K562 (cell line): ENCODE data around the gene AACS.

Experiments used
- ATF2 ChIP-seq: sonication (generic); formaldehyde crosslinking; IDR thresholded peaks from 2 replicates; pipeline ENCODE4 v1.8.1; 2022; ENCODE audit warnings: missing genetic modification reagents
- CTCF ChIP-seq, 3 experiments: IDR thresholded peaks in 2 of 3; conservative IDR thresholded peaks in 1 of 3; 2 replicates each; pipeline ENCODE4 v1.5.1; 2011 to 2012; ENCODE audit warnings: low read length in 3 of 3, mild to moderate bottlenecking in 3 of 3, control low read depth in 2 of 3, improper control_type of control experiment in 1 of 3, inconsistent platforms in 1 of 3, low read depth in 1 of 3, mixed read lengths in 1 of 3, moderate library complexity in 1 of 3; ENCODE audit not compliant: insufficient read depth in 2 of 3
- EHMT2 ChIP-seq: fragments of 450-650 bp; IDR thresholded peaks from 2 replicates; pipeline ENCODE4 v1.6.1; 2018; ENCODE audit warnings: antibody characterized with exemption
- SIN3A ChIP-seq, 2 experiments: fragments of 150-350 bp in 1 of 2; IDR thresholded peaks; 2 replicates each; pipeline ENCODE4 v1.6.1; 2011 to 2016; ENCODE audit warnings: borderline replicate concordance in 2 of 2, low read depth in 2 of 2, low read length in 2 of 2, mild to moderate bottlenecking in 2 of 2, moderate library complexity in 2 of 2; ENCODE audit not compliant: control insufficient read depth in 1 of 2
- ZBTB2 ChIP-seq: fragments of 450-650 bp; IDR thresholded peaks from 2 replicates; pipeline ENCODE4 v1.6.1; 2016; ENCODE audit warnings: antibody characterized with exemption
- ZNF124 ChIP-seq: sonication (generic); formaldehyde crosslinking; IDR thresholded peaks from 2 replicates; pipeline ENCODE4 v1.8.1; 2022; ENCODE audit warnings: missing genetic modification reagents
- ZNF592 ChIP-seq: fragments of 450-650 bp; IDR thresholded peaks from 2 replicates; pipeline ENCODE4 v1.6.1; 2017; ENCODE audit warnings: antibody characterized with exemption, mild to moderate bottlenecking

GRCh38 chr12:125145196-125145595, 80.0 kb downstream of the AACS start:
- TF ChIP-seq EHMT2 (no peak), ZNF124 (CRISPR knock-in tag) (no peak), ZNF592 (no peak), CTCF (IDR thresholded peaks at IDR 0.05 in 2 of 3, conservative IDR thresholded peaks at IDR 0.05 in 1 of 3; ENCODE audit: insufficient read depth in 2 of 3, low read depth in 1 of 3, low read length in 3 of 3) (no peak), SIN3A (IDR thresholded peaks at IDR 0.05; ENCODE audit: borderline replicate concordance in 2 of 2, control insufficient read depth in 1 of 2, low read depth in 2 of 2, low read length in 2 of 2) (no peak), ATF2 (CRISPR knock-in tag) (no peak), ZBTB2 (no peak)
